Endometrial microvascular endothelial cells (primary cell): ENCODE results near the gene GPRC5A. TPM values are rescaled to one million over a fixed set of nuclear protein-coding genes. Genes with fewer than 3 reads are reported as not detected.

Experiments
- in situ Hi-C: cut with HindIII; loops from 2 replicates; pipeline ENCODE4 v1.10.0; 2017; ENCODE audit warnings: low sequenced_read_pairs, low pct_unique_long_range_greater_than_20kb; ENCODE audit errors: inconsistent ontology term
- total RNA-seq: library from RNA; depleted of rRNA; stranded (reverse); fragments of >200 nt; gene quantifications from one replicate; pipeline ENCODE4 v1.2.3, GENCODE V29; 2015; ENCODE audit errors: inconsistent ontology term

Gene GPRC5A
- total RNA-seq, 1 donor from 2014 or later: 135 TPM

DNA sequence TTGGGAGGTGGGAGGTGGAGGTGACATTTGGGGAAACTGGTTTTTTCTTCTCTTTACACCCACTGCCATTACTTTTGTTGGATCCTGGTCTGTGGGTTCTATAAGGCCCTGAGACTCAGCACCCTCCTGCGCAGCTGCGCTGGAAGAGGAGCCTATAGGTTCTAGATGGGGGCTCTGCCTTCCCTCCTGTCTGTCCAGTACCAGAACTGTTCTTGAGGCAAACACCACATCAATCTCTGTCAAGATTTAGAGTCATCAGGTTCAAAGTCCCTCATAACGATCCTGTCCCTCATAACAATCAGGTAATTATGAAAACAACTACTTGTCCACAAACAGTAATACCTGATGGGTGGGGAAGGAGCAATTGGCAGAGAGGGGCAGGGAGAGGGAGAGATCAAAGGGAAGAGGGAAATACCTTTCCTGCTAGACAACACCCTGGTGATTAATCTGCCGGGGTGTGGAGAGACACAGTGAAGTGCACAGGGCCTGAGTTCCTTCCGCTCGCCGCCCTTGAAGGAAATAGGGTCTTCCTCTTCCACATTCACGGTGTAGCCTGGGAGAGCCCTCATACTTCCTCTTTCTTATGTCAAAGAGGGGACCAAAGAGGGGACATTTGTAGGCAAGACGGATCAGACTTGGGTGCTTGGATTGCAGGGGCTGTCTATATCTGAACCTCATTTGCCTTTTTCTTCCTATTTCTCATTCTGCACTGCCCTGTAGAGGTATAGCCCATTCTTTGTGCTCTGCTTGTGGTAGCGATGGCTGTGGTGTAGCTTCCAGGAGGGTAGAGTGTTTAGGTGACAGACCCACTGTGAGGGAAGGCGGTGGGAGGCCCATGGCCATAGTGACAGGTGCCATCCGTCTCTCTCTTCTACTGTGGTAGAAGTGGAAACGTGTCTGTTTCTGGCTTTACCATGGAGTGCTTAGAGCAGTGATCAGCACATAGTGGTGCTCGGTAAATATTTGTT lies 12.6 kb downstream of the GPRC5A start:
- in situ Hi-C loops: no loop called here

DNA sequence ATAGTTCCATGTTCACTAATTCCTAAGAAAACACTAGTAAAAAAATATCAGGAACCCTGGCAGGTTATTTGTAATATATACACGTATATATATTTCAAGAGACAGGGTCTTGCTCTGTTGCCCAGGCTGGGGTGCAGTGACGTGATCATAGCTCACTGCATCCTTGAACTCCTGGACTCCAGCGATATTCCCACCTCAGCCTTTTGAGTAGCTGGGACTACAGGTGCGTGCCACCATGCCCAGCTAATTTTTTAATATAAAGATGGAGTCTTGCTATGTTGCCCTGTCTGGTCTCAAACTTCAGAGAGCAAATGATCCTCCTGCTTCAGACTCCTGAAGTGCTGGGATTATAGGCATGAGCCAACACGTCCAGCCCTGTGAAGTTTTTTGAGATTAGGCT lies 16.2 kb downstream of the GPRC5A start:
- in situ Hi-C loops: no loop called here

- in situ Hi-C loops: no loop called here
These were observed 16.9 kb downstream of the GPRC5A start for GRCh38 chr12:12908252-12908651.

DNA sequence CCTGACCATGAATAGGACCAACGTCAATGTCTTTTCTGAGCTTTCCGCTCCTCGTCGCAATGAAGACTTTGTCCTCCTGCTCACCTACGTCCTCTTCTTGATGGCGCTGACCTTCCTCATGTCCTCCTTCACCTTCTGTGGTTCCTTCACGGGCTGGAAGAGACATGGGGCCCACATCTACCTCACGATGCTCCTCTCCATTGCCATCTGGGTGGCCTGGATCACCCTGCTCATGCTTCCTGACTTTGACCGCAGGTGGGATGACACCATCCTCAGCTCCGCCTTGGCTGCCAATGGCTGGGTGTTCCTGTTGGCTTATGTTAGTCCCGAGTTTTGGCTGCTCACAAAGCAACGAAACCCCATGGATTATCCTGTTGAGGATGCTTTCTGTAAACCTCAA lies 17.3 kb downstream of the GPRC5A start:
- in situ Hi-C loops: no loop called here

- in situ Hi-C loops: no loop called here
These were observed 18.0 kb downstream of the GPRC5A start for GRCh38 chr12:12909228-12909994.

DNA sequence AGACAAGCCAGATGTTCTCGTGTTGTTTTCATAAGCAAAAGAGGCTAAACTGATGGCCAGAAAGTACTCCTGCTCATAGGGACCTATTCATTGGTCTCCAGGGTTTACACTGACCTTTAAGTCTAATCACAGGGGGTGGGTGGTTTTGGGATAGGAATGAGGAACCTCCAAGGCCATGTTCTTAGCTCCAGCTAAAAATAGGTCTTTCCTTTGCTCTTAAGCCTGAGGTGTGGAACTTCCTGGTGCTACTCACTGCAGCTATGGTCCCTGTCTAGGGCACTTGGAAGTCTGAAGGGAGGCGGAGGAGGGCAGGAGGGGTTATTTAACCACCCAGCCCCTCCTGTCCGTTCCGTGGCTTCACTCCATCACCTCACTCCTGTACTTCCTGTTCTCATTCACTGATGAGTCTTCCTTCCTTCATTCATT lies 18.6 kb downstream of the GPRC5A start:
- in situ Hi-C loops: no loop called here

DNA sequence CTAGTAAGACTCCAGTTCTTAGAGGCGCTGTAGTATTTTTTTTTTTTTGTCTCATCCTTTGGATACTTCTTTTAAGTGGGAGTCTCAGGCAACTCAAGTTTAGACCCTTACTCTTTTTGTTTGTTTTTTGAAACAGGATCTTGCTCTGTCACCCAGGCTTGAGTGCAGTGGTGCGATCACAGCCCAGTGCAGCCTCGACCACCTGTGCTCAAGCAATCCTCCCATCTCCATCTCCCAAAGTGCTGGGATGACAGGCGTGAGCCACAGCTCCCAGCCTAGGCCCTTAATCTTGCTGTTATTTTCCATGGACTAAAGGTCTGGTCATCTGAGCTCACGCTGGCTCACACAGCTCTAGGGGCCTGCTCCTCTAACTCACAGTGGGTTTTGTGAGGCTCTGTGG lies 21.3 kb downstream of the GPRC5A start:
- in situ Hi-C loops: no loop called here

DNA sequence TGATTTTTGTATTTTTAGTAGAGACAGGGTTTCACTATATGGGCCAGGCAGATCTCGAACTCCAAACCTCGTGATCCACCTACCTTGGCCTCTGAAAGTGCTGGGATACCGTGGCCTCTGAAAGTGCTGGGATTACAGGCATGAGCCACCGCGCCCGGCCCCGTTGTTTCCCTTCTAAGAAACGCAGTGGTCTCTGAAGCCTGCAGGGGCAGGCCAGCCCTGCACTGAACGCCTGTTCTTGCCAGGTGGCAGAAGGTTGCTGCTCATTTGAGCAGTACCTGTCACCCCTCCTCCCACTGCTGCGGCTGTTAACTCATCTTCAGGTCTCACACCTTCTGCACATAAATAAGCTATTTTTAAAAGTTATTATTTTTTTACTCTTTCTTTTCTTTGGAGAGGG lies 24.3 kb downstream of the GPRC5A start:
- in situ Hi-C loops: no loop called here

DNA sequence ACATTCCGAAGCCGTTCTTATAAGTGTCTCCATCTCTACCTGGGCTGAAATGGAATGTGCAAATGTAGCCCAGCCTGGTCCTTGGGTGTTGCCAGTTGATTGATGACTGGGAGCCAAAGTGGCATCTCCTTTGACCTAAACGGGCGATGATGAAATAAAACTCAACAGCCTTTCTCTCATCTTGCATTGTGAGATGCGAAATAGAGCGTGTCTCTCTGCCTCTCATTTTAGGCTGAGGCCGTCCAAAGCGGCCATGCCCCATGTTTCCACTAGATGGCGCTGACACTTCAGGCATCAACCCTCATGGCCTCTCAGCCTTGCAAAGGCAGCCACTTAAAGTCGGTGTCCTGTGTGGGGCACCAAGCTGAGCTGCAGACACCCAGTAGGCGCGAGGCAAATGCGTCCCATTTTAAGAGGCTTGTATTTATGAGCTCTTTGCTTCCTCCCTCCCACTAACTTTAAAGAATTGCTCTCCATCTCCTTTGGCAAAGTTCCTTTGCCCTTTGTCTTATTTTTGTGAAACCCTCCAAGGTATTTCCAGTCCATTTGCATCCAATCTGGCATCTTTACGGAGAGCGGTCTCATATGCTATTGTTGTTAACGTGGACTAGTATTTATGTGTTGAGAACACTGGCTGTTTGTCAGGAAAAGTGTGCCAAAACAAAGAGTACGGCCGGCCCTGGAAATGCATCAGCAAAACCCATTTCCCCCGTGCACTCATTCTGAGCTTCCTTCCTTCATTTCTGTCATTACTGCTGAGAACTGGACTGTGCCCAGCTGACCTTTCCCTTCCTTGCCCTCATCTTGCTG lies 25.0 kb downstream of the GPRC5A start:
- in situ Hi-C loops: no loop called here

- in situ Hi-C loops: no loop called here
These were observed 26.2 kb downstream of the GPRC5A start for GRCh38 chr12:12917517-12917916.

DNA sequence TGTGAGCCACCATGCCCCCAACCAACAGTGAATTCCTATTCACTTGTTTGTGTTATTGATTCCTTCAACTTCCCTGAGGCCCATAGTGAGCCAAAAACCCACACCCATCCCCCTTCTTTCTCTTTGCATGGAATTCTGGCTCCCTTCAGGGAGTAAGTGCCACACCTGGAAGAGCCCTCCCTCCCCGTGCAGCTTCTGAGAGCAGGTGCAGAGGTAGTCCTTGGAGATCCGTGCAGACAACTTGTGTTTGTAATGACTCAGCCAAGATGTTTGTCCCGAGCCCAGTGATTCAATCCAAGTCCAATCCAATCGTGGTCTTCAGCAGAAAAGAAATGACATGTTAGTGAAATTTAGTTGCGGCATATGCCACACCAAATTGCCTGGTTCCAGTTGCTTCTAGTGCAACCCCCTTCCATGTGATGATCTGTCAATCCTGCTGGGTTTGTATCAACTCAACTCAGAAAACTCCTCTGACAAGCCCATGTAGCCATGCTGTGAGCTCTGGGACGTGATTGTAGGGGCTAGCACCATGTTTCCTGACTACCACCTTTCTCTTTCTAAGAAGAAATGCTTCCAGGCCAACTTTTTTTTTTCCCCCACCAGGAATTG lies 27.5 kb downstream of the GPRC5A start:
- in situ Hi-C loops: no loop called here

GRCh38 chr12:12919666-12920435 lies 28.5 kb downstream of the GPRC5A start:
- in situ Hi-C loops: no loop called here

DNA sequence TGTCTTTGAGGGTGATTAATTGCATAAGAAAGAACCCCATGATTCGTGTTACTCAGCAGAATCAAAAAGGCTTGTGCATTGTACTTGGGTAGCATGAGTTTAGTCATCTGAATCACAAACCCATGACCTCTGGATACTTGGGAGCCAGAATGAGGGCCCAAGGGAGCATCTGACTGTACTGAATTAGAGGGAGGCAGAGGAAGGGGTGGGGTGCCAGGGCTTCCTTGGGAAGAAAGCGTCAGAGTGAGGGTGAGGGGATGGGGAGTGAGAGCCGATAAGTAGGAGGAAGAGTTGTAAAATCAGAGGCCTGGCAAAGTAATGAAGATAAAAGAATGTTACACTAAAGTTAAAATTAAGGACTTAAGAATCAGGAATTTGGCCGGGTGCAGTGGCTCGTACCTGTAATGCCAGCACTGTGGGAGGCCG lies 30.8 kb downstream of the GPRC5A start:
- in situ Hi-C loops: no loop called here

DNA sequence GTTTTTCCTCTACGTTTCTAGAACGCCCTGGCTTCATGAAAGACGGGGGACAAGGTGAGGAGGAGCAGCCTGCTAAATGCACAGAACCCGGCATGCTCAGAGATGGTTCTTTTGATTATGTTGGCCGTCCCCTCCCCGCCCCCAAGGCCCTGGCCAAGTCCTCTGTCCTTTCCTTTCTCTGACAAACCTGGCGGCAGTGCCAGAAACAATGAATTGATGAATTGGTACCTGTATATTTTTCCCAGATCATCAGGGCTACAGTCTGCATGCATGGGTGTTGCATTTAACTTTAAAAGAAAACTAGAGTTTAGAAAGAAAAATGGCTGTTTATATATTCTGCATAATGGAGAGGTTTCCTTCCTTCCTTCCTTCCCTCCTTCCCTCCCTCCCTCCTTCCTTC lies 31.6 kb downstream of the GPRC5A start:
- in situ Hi-C loops: no loop called here

GRCh38 chr12:12924169-12924568 lies 32.8 kb downstream of the GPRC5A start:
- in situ Hi-C loops: no loop called here

- in situ Hi-C loops: no loop called here
These were observed 34.0 kb downstream of the GPRC5A start for GRCh38 chr12:12925388-12925787.

- in situ Hi-C loops: no loop called here
These were observed 35.3 kb downstream of the GPRC5A start for GRCh38 chr12:12926571-12927071.
